GM12878 (cell line): ENCODE measurements around the gene ARSD. TPM values are rescaled to one million over a fixed set of nuclear protein-coding genes. Genes with fewer than 3 reads are reported as not detected.

Experiments
- ATAC-seq: fragments of 200-7000 bp; cut with Tn5 transposase; 3 replicates; pipeline ENCODE4 v1.9.1; 2020; ENCODE audit warnings: mild to moderate bottlenecking, moderate library complexity
- BruUV-seq: library from RNA; stranded (reverse); fragments of 400-500 nt; replicated peaks from 2 replicates; lab custom pipeline; 2021; lab: Mats Ljungman, UMichigan
- CTCF ChIA-PET: fragments of 300-600 bp; sonication (Branson Sonifier 250); formaldehyde crosslinking; extraction: SDS; loops from one replicate; lab custom pipeline; 2021; ENCODE audit warnings: inconsistent platforms; lab: Yijun Ruan, JAX
- POLR2A ChIA-PET: fragments of 350-600 bp; formaldehyde crosslinking; extraction: SDS; loops from one replicate; lab custom pipeline; 2021; ENCODE audit warnings: inconsistent platforms; lab: Charles Lee
- RAD21 ChIA-PET: fragments of 300-600 bp; sonication (Branson Sonifier 250); formaldehyde crosslinking; loops from one replicate; lab custom pipeline; 2023; ENCODE audit warnings: antibody characterized with exemption; ENCODE audit not compliant: unreplicated experiment; lab: Charles Lee
- SMC1A ChIA-PET: fragments of 300-600 bp; sonication (Branson Sonifier 250); formaldehyde crosslinking; loops from one replicate; lab custom pipeline; 2023; ENCODE audit not compliant: unreplicated experiment, uncharacterized antibody; lab: Charles Lee
- DNase-seq: peaks from one replicate; pipeline ENCODE4 v3.0.0-alpha.2; 2011; ENCODE audit warnings: low read depth, low spot score
- FAIRE-seq: peaks from 3 replicates; lab custom pipeline; 2011; peaks lifted over from hg19 to GRCh38; lab: Jason Lieb, UNC
- H2AFZ ChIP-seq: 2 replicates; pipeline ENCODE4 v1.6.0; 2011; ENCODE audit warnings: low read depth, low read length, control low read depth; ENCODE audit not compliant: control insufficient read depth
- H3K27ac ChIP-seq: 2 replicates; pipeline ENCODE4 v1.5.1; 2011; ENCODE audit warnings: control low read depth; ENCODE audit not compliant: control insufficient read depth, insufficient read depth
- H3K27me3 ChIP-seq, 2 experiments: replicated peaks in 1 of 2; 2 replicates each; pipeline versions ENCODE4 v1.6.0 to v1.6.1; 2011; ENCODE audit warnings: low read length in 1 of 2; ENCODE audit not compliant: control insufficient read depth in 2 of 2, insufficient read depth in 2 of 2
- H3K36me3 ChIP-seq, 2 experiments: 2 replicates each; pipeline ENCODE4 v1.5.1; 2011; ENCODE audit warnings: low read length in 1 of 2; ENCODE audit not compliant: control insufficient read depth in 2 of 2, insufficient read depth in 2 of 2
- H3K4me1 ChIP-seq: 2 replicates; pipeline ENCODE4 v1.6.1; 2011; ENCODE audit warnings: mild to moderate bottlenecking, low read length, moderate library complexity, mixed read lengths; ENCODE audit not compliant: control insufficient read depth, insufficient read depth
- H3K4me2 ChIP-seq: 2 replicates; pipeline ENCODE4 v1.6.0; 2011; ENCODE audit warnings: control low read depth; ENCODE audit not compliant: control insufficient read depth, insufficient read depth
- H3K4me3 ChIP-seq: fragments of 200-600 bp; sonication (generic); 2 replicates; pipeline ENCODE4 v1.5.1; 2016
- H3K79me2 ChIP-seq: 2 replicates; pipeline ENCODE4 v1.6.0; 2011; ENCODE audit warnings: low read length; ENCODE audit not compliant: control insufficient read depth, insufficient read depth
- H3K9ac ChIP-seq: 2 replicates; pipeline ENCODE4 v1.8.0; 2011; ENCODE audit warnings: low read length, control low read depth, mixed read lengths; ENCODE audit not compliant: control insufficient read depth, insufficient read depth
- H3K9me3 ChIP-seq: replicated peaks from 3 replicates; pipeline ENCODE4 v1.5.1; 2011; ENCODE audit warnings: mild to moderate bottlenecking, low read length; ENCODE audit not compliant: control insufficient read depth, insufficient read depth
- H4K20me1 ChIP-seq: 2 replicates; pipeline ENCODE4 v1.6.0; 2011; ENCODE audit not compliant: control insufficient read depth, insufficient read depth
- ATF7 ChIP-seq: fragments of 450-650 bp; IDR thresholded peaks from 2 replicates; pipeline ENCODE4 v1.6.1; 2016; ENCODE audit warnings: low read depth, mild to moderate bottlenecking
- BHLHE40 ChIP-seq, 2 experiments: fragments of 450-650 bp in 1 of 2; IDR thresholded peaks; 2 replicates each; pipeline ENCODE4 v1.6.1; 2011 to 2017; ENCODE audit warnings: low read depth in 2 of 2, borderline replicate concordance in 1 of 2, improper control_type of control experiment in 1 of 2, low read length in 1 of 2, mild to moderate bottlenecking in 1 of 2
- CBFB ChIP-seq: IDR thresholded peaks from 2 replicates; pipeline ENCODE4 v1.6.1; 2016; ENCODE audit warnings: antibody characterized with exemption, low read depth
- HCFC1 ChIP-seq: fragments of 150-350 bp; IDR thresholded peaks from 2 replicates; pipeline ENCODE4 v1.6.1; 2014; ENCODE audit warnings: low read length
- IRF4 ChIP-seq: IDR thresholded peaks from 2 replicates; pipeline ENCODE4 v1.6.1; 2011; ENCODE audit warnings: low read depth, low read length
- KAT2A ChIP-seq: conservative IDR thresholded peaks from 2 replicates; pipeline ENCODE4 v1.6.1; 2011; ENCODE audit warnings: low read depth, low read length; ENCODE audit not compliant: control insufficient read depth
- MEF2B ChIP-seq: fragments of 450-650 bp; IDR thresholded peaks from 2 replicates; pipeline ENCODE4 v1.6.1; 2018; ENCODE audit warnings: mild to moderate bottlenecking, moderate library complexity; ENCODE audit not compliant: partially characterized antibody, poor library complexity, severe bottlenecking
- NFXL1 ChIP-seq: fragments of 450-650 bp; IDR thresholded peaks from 2 replicates; pipeline ENCODE4 v1.6.1; 2017; ENCODE audit warnings: antibody characterized with exemption, mild to moderate bottlenecking, borderline replicate concordance
- NR2C2 ChIP-seq: IDR thresholded peaks from 2 replicates; pipeline ENCODE4 v1.6.1; 2011; ENCODE audit warnings: borderline replicate concordance, low read depth; ENCODE audit not compliant: control insufficient read depth, insufficient read length
- RELA ChIP-seq: fragments of 450-650 bp; IDR thresholded peaks from 2 replicates; pipeline ENCODE4 v1.8.0; 2014; ENCODE audit warnings: borderline replicate concordance; ENCODE audit not compliant: partially characterized antibody
- SP1 ChIP-seq: IDR thresholded peaks from one replicate; pipeline ENCODE4 v1.6.1; 2011; ENCODE audit warnings: low read depth, low read length
- SUPT20H ChIP-seq: IDR thresholded peaks from 2 replicates; pipeline ENCODE4 v1.6.1; 2011; ENCODE audit warnings: low read depth, mild to moderate bottlenecking, low read length, moderate library complexity, borderline replicate concordance; ENCODE audit not compliant: control insufficient read depth
- ZNF24 ChIP-seq: fragments of 450-650 bp; IDR thresholded peaks from 2 replicates; pipeline ENCODE4 v1.6.1; 2017; ENCODE audit warnings: antibody characterized with exemption, mild to moderate bottlenecking
- ZSCAN29 ChIP-seq: fragments of 450-650 bp; IDR thresholded peaks from 2 replicates; pipeline ENCODE4 v1.6.1; 2017; ENCODE audit warnings: mild to moderate bottlenecking, moderate library complexity
- WGBS: methylation state at CpG from one replicate; pipeline ENCODE4 v1.1.6; 2016; ENCODE audit warnings: low lambda C conversion rate; ENCODE audit not compliant: insufficient replicate concordance, insufficient coverage; ENCODE audit errors: missing lambda C conversion rate; 5-methylcytosine and 5-hydroxymethylcytosine counted together
- in situ Hi-C: fragments of 300-500 bp; cut with MboI; formaldehyde crosslinking; loops from 9 replicates; pipeline ENCODE4 v1.14.3; 2018; ENCODE audit warnings: mixed read lengths
- intact Hi-C: fragments of 100-400 bp; cut with micrococcal nuclease; formaldehyde crosslinking; loops from one replicate; pipeline ENCODE4 v1.14.2; 2022; ENCODE audit not compliant: unreplicated experiment
- polyA plus RNA-seq, 11 experiments: library from polyadenylated mRNA; depleted of rRNA in 4 of 11; unstranded in 6 of 11; stranded (reverse) in 5 of 11; fragments of >200 nt; fragmentation: Nextera tagmentation in 4 of 11; fragmentation: Illumina TruSeq in 1 of 11; extraction: Ambion mirVana in 4 of 11; extraction: Trizol in 1 of 11; gene quantifications; 1 replicate in 1 of 11; 2 replicates in 10 of 11; pipeline versions ENCODE4 v1.2.1 to v1.2.3, GENCODE V29; 2011 to 2016; ENCODE audit warnings: inconsistent platforms in 2 of 11, missing spikeins in 2 of 11, low read depth in 1 of 11
- total RNA-seq, 4 experiments: library from RNA; depleted of rRNA in 3 of 4; stranded (reverse); fragments of >200 nt in 3 of 4; fragmentation: Illumina TruSeq in 1 of 4; extraction: Trizol in 1 of 4; gene quantifications; 2 replicates each; pipeline versions ENCODE4 v1.2.1 to v1.2.3, GENCODE V29; 2013 to 2021
- TF ChIP-seq, protein P1 (sequence below): IDR thresholded peaks from 2 replicates; pipeline ENCODE4 v1.6.1; 2012; ENCODE audit warnings: low read depth, low read length, improper control_type of control experiment
- TF ChIP-seq, protein P2 (sequence below): fragments of 450-650 bp; IDR thresholded peaks from 2 replicates; pipeline ENCODE4 v1.6.1; 2016; ENCODE audit warnings: mild to moderate bottlenecking

ARSD gene
- total and polyA plus RNA-seq, 10 of the 15 experiments (the other 5 are each of a cell fraction or from before 2014, with no cell fraction given) = 0.05 to 1.5 (median 0.43) TPM

DNA sequence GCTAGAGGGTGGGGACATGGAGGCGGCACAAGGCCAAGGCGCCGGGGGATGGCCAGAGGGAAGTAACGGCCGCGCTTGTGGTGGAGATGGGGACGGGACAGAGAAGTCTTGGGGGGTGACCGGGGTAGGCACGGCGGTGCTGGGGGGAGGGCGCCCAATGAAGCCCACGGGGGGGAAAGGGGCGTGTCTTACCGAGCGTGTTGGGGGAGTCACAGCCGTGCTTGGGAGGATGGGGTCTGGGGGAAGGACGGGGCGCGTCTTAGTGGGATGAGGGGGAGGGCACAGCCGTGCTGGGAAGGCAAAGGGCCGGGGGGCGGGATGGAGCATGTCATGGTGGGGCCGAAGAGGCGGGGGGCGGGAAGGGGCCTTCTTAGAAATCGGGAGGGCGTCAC, 952 bp downstream of the ARSD start:
- TF ChIP-seq MEF2B = no peak
- no peak for ATAC-seq
- BruUV-seq = no TSS peak
- H3K27ac ChIP-seq = no peak overlapping the region
- no peaks in the 10 kb centered on the region for H3K36me3 ChIP-seq
- no peak for FAIRE-seq
- no peak for DNase-seq
- POLR2A ChIA-PET = no interaction called here
- no peaks in the 10 kb centered on the region; the same call in 2 of the 3 replicates for H3K9me3 ChIP-seq
- H2AFZ ChIP-seq = no peak overlapping the region
- H3K4me3 ChIP-seq = no peak overlapping the region
- H3K4me1 ChIP-seq = no peaks in the 10 kb centered on the region
- RAD21 ChIA-PET = no interaction called here
- H3K79me2 ChIP-seq = no peaks in the 10 kb centered on the region
- intact Hi-C loops = no loop called here
- SMC1A ChIA-PET = no interaction called here
- in situ Hi-C loops = no loop called here
- H3K27me3 ChIP-seq = no peaks in the 10 kb centered on the region
- CTCF ChIA-PET = no interaction called here
- no peak overlapping the region for H3K9ac ChIP-seq
- no peaks in the 10 kb centered on the region for H4K20me1 ChIP-seq
- 13% methylated on average over 10 of the region's 27 CpGs for WGBS
- no peak overlapping the region for H3K4me2 ChIP-seq

DNA sequence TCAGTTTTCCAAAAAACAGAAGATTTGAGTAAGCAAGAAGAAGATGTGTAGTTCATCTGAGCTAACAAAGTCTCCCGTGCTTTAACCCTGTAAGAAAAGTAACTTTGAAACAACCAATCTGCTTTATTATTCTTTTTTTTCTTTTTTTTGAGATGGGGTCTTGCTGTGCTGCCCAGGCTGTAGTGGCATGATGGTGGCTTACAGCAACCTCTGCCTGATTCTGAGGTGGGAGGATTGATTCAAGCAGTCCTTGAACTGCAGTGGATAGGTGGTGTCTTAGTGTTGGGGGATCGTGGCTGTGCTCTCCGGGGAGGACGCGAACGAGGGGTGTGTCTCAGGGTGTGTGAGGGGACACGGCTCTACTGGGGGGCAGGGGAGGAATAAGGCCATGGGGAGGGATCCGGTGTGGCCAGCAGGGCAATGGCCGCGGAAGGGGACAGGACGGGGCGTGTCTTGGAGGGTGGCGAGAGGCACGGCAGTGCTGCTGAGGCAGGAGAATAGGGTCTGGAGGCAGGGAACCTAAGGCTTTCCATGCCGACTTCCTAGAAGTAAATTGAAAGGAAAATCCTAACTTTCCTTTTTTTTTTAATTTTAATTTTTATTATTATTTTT, 2.4 kb downstream of the ARSD start:
- ChIA-PET CTCF (no interaction called here), RAD21 (no interaction called here), POLR2A (no interaction called here), SMC1A (no interaction called here)
- Histone ChIP-seq H3K27ac (no peak overlapping the region), H4K20me1 (no peaks in the 10 kb centered on the region), H2AFZ (no peak overlapping the region), H3K9me3 (no peaks in the 10 kb centered on the region; the same call in 2 of the 3 replicates), H3K4me3 (no peak overlapping the region), H3K79me2 (no peaks in the 10 kb centered on the region), H3K4me2 (no peak overlapping the region), H3K27me3 (no peaks in the 10 kb centered on the region), H3K4me1 (no peaks in the 10 kb centered on the region), H3K9ac (no peak overlapping the region), H3K36me3 (no peaks in the 10 kb centered on the region)
- intact Hi-C loops (no loop called here), in situ Hi-C loops (no loop called here)
- DNase-seq (no peak), FAIRE-seq (no peak), ATAC-seq (no peak)
- TF ChIP-seq NFXL1 (no peak), BHLHE40 (IDR thresholded peaks at IDR 0.05; ENCODE audit: borderline replicate concordance in 1 of 2, low read depth in 2 of 2, low read length in 1 of 2) (no peak), KAT2A (no peak), ATF7 (no peak), SP1 (no peak), ZSCAN29 (no peak), IRF4 (no peak), ZNF24 (no peak), RELA (no peak), CBFB (no peak), NR2C2 (no peak), SUPT20H (no peak), HCFC1 (no peak)
- TF ChIP-seq, protein P1, sequence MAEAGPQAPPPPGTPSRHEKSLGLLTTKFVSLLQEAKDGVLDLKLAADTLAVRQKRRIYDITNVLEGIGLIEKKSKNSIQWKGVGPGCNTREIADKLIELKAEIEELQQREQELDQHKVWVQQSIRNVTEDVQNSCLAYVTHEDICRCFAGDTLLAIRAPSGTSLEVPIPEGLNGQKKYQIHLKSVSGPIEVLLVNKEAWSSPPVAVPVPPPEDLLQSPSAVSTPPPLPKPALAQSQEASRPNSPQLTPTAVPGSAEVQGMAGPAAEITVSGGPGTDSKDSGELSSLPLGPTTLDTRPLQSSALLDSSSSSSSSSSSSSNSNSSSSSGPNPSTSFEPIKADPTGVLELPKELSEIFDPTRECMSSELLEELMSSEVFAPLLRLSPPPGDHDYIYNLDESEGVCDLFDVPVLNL = no peak
- TF ChIP-seq, protein P2, sequence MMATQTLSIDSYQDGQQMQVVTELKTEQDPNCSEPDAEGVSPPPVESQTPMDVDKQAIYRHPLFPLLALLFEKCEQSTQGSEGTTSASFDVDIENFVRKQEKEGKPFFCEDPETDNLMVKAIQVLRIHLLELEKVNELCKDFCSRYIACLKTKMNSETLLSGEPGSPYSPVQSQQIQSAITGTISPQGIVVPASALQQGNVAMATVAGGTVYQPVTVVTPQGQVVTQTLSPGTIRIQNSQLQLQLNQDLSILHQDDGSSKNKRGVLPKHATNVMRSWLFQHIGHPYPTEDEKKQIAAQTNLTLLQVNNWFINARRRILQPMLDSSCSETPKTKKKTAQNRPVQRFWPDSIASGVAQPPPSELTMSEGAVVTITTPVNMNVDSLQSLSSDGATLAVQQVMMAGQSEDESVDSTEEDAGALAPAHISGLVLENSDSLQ = no peak
- 80% methylated on average over 15 of the region's 15 CpGs for WGBS
- BruUV-seq = no TSS peak
